AG09309 (cell line): ENCODE data around the gene ENDOG.
"Not testable (repeated sequence)": the region's sequence is repeated elsewhere in the genome, so short reads cannot be mapped to it uniquely, and the experiment has no call there.

Source experiments
- DNase-seq: peaks from one replicate; pipeline ENCODE4 v3.0.0-alpha.2; 2010; ENCODE audit warnings: low read depth
- H3K4me3 ChIP-seq: 2 replicates; pipeline ENCODE4 v1.5.1; 2011; ENCODE audit warnings: mild to moderate bottlenecking, low read depth, low read length, moderate library complexity; ENCODE audit not compliant: control insufficient read depth
- TF ChIP-seq, protein P1 (sequence below): IDR thresholded peaks from 2 replicates; pipeline ENCODE4 v1.5.1; 2011; ENCODE audit warnings: mild to moderate bottlenecking, low read depth, low read length, inconsistent platforms; ENCODE audit not compliant: insufficient read depth, control insufficient read depth; ENCODE audit errors: missing control alignments

The ENDOG gene

DNA sequence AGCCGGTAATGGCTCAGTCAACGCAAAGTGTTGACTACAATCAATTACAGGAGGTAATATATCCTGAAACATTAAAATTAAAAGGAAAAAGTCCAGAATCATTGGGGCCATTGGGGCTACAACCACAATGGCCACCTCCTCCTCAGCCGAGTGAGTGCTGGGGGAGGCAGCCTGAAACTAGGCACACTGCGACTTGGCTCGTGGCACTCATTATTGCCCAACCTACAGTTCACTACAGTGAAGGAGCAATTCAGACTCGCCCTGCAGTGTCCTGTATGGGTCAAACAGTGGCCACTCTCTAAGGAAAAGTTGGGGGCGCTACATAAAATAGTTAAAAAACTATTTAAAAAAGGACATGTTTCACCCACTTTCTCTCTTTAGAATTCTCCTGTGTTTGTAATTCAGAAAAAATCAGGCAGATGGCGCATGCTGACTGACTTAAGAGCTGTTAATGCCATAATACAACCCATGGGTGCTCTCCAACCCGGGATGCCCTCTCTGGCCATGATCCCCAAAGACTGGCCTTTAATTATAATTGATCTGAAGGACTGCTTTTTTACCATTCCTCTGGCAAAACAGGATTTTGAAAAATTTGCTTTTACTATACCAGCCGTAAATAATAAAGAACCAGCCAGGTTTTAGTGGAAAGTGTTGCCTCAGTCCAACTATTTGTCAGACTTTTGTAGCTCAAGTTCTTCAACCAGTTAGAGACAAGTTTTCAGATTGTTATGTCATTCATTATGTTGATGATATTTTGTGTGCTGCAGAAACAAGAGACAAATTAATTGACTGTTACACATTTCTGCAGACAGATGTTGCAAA, 33.7 kb downstream of the ENDOG start:
- H3K4me3 ChIP-seq, result not testable (repeated sequence)
- TF ChIP-seq, protein P1, sequence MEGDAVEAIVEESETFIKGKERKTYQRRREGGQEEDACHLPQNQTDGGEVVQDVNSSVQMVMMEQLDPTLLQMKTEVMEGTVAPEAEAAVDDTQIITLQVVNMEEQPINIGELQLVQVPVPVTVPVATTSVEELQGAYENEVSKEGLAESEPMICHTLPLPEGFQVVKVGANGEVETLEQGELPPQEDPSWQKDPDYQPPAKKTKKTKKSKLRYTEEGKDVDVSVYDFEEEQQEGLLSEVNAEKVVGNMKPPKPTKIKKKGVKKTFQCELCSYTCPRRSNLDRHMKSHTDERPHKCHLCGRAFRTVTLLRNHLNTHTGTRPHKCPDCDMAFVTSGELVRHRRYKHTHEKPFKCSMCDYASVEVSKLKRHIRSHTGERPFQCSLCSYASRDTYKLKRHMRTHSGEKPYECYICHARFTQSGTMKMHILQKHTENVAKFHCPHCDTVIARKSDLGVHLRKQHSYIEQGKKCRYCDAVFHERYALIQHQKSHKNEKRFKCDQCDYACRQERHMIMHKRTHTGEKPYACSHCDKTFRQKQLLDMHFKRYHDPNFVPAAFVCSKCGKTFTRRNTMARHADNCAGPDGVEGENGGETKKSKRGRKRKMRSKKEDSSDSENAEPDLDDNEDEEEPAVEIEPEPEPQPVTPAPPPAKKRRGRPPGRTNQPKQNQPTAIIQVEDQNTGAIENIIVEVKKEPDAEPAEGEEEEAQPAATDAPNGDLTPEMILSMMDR, result peak; percentile 46
- peak; percentile 8 for DNase-seq

DNA sequence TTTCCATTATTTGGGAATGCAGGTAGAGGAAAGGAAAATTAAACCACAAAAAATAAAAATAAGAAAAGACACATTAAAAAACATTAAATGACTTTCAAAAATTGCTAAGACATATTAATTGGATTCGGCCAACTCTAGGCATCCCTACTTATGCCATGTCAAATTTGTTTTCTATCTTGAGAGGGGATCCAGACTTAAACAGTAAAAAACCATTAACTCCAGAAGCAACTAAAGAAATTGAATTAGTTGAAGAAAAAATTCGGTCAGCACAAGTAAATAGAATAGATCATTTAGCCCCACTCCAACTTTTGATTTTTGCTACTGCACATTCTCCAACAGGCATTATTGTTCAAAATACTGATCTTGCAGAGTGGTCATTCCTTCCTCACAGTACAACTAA, 34.3 kb downstream of the ENDOG start:
- not testable (repeated sequence) for H3K4me3 ChIP-seq, DNase-seq

DNA sequence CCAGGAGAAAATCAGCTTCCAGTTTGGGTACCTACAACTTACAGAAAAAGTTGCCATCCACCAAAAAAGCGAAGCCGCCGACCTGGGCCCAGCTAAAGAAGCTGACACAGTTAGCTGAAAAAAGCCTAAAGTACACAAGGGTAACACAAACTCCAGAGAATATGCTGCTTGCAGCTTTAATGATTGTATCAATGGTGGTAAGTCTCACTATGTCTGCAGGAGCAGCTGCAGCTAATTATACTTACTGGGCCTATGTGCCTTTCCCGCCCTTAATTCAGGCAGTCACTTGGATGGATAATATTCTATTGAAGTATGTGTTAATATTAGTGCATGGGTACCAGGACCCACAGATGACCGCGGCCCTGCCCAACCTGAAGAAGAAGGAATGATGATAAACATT, 36.2 kb downstream of the ENDOG start:
- DNase-seq, H3K4me3 ChIP-seq: not testable (repeated sequence)

DNA sequence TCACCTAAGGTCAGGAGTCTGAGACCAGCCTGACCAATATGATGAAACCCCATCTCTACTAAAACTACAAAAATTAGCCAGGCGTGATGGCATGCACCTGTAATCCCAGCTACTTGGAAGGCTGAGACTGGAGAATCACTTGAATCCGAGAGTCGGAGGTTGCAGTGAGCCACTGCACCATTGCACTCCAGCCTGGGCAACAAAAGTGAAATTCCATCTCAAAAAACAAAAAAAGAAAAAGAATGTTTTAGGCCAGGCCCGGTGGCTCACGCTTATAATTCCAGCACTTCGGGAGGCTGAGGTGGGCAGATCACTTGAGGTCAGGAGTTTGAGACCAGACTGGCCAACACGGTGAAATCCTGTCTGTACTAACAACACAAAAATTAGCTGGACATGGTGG, 40.2 kb downstream of the ENDOG start:
- H3K4me3 ChIP-seq, DNase-seq: not testable (repeated sequence)

DNA sequence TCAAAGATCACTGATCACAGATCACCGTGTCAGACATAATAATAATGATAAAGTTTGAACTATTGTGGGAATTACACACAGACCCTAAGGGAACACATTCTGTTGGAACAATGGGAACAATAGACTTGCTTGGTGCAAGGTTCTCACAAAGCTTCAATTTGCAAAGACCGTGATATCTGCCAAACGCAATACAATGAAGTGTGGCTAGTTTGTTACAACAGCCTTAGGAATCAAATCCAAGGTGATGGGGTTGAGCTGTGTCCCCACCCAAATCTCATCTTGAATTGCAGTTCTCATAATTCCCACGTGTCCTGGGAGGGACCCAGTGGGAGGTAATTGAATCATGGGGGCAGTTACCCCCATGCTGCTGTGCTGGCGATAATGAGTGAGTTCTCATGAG, 42.6 kb downstream of the ENDOG start:
- TF ChIP-seq, protein P1, result no peak
- no peak for DNase-seq
- no peak overlapping the region for H3K4me3 ChIP-seq

DNA sequence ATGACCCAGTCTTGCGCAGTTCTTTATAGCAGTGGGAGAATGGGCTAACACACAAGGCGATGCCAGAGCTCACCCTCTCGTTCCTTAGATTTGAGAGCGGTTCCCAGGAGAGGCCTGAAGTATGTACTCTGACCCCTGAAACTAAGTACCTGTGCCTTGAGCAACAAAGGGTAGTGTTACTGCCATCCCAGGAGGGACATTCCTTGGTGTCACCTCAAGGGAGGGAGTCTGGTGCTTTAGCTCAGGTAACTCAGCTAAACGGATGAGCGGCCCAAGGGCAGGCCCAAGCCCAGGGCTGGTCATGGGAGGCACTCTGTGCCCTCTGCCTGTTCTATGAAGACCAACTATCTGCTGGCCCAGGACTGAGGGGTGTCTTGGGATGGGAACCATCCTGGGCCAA, 43.2 kb downstream of the ENDOG start:
- H3K4me3 ChIP-seq, result no peak overlapping the region
- DNase-seq, result no peak
- TF ChIP-seq, protein P1, result no peak

DNA sequence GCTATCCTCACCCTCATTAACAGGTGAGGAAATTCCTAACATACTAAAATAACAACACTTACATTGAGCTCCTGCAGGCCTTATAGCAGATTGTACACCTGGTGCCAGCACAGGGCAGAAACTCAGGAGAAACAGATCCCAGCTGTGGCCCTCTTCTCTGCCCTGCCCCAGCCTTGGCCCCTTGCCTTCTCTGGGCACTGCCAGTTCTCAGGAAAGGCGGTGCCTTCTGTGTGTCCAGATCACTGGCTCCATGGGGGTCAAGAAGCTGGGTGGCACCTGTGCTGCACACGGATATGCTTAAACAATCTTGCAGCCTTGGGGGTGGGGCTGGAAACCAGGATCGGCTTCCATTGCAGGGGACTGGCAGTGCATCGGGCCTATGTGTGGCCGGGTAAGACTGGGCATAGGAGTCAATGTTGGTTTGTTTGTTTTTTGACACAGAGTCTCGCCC, 44.1 kb downstream of the ENDOG start:
- DNase-seq, result no peak
- H3K4me3 ChIP-seq, result no peak overlapping the region
- TF ChIP-seq, protein P1, result no peak

DNA sequence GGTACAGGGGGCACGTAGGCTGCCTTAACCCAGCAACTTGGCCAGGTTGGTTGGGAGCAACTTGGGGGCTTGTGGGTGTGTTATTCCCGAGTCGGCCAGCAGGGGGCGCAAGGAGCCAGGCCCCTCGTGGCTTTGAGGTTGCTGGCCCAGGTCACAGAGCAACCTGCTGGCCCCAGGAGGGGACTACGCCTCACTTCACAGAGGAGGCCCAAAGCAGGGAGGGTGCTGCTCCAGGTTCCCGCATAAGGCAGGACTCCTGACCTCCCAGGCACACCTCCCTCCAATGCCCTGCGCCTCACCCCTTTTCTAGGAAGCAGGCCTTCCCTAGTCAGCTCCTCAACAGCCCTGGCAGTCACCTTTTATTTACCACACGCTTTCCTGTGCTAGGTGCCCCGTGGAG, 45.3 kb downstream of the ENDOG start:
- TF ChIP-seq, protein P1, result peak; percentile 96
- H3K4me3 ChIP-seq, result no peak overlapping the region
- DNase-seq, result no peak
